Fibroblast of skin of back (primary cell): Measurements from ENCODE around the gene RABL2B. TPM values are rescaled to one million over a fixed set of nuclear protein-coding genes. Genes with fewer than 3 reads are reported as not detected.
"Not testable (repeated sequence)": the region's sequence is repeated elsewhere in the genome, so short reads cannot be mapped to it uniquely, and the experiment has no call there.

Source experiments
- DNase-seq: peaks from one replicate; pipeline ENCODE4 v3.0.0-alpha.2; 2013
- polyA plus RNA-seq, 2 experiments: library from polyadenylated mRNA; unstranded; fragments of 120-200 nt; gene quantifications; one replicate each; pipeline ENCODE4 v1.2.1, GENCODE V29; 2013; ENCODE audit not compliant: insufficient read length in 2 of 2

The RABL2B gene
- polyA plus RNA-seq (2013, experiment 1 of 2; ENCODE audit: insufficient read length), result 21.0 TPM
- polyA plus RNA-seq (2013, experiment 2 of 2; ENCODE audit: insufficient read length), result 27.7 TPM

DNA sequence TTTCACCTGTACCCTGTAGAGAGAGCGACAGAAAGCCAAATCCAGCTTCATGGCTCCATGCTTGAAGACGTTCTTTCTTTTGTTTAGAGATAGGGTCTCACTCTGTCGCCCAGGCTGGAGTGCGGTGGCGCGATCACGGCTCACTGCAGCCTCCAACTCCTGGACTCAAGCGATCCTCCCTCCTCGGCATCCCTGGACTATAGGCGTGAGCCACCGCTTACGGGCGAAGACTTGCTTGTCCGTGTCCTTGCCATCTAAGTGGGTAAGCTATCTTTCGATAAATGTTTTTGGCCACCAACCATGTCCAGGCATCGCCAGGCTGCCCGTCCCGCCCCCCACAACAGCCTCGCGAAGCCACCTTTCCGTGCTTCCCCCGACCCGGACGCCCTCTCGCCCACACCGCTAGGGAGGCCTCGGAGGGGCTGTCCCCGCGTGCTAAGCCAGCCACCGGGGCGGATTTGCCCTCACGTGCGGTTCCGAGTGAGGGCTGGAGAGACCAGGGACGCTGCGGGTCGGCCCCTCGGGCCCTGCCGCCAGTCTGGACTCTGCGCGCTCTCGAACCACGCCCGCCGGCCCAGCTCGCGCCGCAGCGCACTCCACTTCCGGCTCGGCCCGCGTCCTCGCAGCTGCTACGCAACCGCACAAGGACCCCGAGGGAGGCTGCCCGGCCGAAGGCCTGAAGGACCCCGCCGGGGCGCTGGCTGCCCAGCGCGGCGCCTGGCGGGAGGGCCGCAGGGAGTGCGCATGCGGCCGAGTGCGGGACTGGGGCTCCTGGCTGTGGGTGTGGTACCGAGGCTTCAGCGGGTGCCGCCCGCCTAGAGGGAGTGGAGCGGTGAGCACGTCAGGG, at the start of gene RABL2B:
RABL2B (minus strand) TSS at position 604 of the 847 bp plus-strand sequence. CDS start 1,342 bp downstream, outside the sequence.
- peak; percentile 82 for DNase-seq

DNA sequence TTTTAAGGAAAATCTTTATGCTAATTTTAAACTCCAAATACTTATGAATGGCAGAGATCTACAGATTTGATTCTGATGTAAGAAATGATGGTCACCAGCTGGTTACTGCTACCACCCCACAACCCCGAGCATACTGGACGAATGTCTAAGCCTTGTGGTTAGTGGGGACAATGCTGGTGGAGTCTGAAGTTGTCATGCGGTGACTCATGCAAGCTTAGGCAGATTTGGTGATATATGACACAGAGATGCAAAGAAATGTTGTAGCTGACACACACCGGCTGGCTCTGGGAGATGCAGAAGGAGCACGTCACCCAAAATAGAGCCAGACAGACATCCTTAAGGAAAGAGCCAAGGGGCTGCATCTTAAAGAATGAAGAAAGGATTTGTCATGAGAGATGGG, 3.5 kb upstream of the RABL2B start:
- DNase-seq, result not testable (repeated sequence)

DNA sequence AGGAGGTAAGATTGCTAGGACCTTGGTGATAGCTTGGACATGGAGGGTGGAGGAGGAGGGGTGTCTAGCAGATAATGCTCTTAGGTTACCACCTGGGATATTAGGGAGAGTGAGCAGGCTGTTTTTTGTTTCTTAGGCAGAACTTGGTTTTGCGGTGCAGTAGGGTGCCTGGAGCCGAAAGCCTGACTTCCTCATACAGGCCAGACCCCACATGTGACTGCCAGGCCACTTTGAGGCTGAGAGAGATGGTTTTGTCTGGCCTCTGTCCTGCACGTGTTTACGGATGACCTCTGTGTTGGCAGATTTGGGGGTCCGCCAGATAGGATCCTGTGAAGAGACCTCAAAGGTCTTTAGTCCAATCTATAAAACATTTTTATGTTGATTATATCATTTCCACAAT, 1.9 kb upstream of the RABL2B start:
- not testable (repeated sequence) for DNase-seq

DNA sequence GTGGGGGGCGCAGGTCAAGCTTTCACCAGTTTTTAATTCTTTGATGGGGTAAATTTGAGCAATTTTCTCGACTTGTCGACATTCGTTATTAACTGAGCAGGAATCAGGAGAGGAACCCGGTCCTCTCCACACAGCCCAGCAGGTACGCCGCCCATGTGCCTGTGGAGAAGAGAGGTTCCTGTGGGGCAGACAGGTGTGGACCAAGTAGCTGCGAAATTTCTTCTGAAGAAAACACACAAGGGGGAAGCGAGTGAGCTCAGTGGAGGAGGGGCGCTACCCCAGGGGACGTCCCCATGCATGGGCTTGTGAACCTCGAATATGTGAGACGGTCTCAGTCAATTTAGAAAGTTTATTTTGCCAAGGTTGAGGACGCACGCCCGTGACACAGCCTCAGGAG, 442 bp upstream of the RABL2B start:
- not testable (repeated sequence) for DNase-seq

DNA sequence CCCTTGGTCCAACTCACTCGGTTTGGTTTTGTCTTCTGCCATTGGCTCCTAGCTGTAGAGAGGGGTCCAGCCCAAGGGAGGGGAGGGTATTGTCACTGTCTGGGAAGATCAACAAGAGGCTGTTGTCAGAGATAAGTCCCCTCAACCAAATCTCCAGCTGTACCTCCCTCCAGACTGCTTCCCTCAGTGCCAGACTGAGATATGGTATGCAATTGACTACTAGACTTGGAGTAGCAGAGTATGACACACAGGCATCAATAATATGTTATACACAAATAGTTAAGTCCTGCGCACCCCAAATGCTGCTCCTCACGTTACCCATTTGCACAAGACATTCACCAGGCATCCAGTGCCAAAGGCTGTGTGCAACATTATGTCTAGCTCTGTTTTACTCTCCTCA, 1.2 kb downstream of the RABL2B start:
- DNase-seq, result not testable (repeated sequence)

DNA sequence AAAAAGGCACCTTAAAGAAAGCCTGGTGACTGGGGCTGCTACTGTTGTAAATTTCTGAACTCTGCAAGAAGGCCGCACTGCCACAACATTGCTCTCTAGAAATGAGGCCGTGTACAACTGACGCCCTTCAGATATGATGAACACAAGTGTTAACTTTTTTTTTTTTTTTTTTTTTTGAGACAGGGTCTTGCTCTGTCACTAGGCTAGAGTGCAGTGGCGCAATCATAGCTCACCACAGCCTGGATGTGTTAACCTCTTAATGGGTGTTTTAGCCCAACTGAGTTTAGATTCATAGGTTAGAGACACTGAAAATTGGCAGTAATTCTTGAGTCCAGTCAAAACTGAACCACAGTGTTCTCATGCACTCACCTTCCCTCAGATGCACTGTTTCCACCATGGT, 3.2 kb downstream of the RABL2B start:
- DNase-seq, result not testable (repeated sequence)

DNA sequence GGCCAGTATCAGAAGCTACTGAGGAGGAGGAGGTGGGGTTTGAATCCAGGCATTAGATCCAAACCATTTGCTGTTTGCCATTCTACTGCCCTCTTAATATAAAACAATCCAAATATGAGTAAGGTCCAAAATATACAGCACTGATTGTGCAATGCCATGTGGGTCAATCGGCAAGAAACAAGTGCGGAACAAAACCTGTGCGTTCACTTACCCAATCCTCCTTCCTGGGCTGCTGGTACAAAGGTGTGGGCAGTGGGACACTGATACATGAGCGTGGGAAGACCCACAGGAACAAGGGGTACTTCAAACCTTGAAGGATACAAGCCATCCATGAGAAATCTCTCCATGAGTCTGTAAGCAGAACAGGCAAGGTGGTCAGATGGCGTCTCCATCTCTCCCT, 5.8 kb downstream of the RABL2B start:
- not testable (repeated sequence) for DNase-seq

DNA sequence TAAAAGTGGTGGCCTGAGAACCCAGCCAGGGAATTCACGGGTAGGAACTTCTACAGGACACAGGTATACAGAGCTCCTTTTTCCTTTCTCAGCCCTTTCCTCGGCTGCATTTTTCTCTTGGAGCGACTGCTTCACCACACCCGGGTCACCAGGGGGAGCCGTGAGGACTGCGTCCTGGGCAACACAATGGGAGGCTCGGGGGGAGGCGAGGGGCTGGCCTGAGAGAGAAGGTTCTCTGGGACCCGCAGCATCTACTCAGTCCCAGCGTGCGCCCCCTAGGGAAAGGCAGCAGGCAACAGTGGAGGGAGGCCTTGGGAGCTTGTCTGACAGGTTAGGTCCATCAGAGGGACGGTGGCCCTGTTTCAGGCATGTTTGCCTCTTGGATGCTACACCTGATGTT, 8.3 kb downstream of the RABL2B start:
- DNase-seq, result peak; percentile 62

DNA sequence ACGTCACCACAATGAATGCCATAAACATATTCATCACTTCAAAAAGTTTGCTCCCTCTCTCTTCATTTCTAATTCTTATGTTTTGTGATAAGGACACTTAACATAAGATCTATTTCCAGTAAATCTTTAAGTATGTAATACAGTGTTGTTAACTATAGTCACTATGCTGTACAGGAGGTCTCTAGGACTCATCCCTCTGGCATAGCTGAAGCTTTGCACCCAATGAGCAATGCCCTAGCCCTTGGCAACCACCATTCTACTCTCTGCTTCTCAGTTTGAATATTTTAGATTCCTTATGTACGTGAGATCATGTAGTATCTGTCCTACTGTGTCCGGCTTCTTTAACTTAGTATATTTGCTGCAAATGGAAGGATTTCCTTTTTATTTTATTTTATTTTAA, 19.1 kb downstream of the RABL2B start:
- DNase-seq, result peak; percentile 26

DNA sequence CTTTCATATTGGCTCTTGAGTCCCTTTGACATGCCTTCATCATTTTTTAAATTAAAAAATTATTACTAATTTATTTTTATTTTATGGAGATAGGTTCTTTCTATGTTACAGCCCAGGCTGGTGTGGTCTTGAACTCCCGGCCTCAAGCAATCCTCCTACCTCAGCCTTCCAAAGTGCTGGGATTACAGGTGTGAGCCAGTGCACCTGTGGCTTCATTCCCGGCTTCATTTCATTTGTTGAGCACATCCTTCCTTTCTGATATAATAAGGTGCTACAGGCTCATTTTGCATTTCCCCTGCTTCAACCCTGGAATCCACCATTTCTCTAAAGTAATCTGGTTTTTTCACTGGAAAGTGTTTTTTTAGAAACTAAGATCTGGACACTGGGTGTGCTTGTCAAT, 21.6 kb downstream of the RABL2B start:
- DNase-seq, result not testable (repeated sequence)

DNA sequence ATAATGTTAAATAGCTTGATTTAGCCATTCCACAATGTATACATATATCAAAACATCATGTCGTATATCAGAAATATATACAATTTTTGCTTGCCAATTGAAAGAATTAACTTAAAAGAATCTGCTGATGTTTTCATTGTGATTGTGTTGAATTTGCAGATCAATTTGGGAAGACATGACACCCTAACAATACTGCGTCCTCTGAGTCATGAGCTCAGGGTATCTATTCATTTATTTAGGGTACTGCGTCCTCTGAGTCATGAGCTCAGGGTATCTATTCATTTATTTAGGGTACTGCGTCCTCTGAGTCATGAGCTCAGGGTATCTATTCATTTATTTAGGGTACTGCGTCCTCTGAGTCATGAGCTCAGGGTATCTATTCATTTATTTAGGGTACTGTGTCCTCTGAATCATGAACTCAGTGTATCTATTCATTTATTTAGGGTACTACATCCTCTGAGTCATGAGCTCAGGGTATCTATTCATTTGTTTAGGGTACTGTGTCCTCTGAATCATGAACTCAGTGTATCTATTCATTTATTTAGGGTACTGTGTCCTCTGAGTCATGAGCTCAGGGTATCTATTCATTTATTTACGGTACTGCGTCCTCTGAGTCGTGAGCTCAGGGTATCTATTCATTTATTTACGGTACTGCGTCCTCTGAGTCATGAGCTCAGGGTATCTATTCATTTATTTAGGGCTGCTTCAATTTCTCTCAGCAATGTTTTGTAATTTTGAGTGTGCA, 23.7 kb downstream of the RABL2B start:
- DNase-seq, result peak; percentile 79

DNA sequence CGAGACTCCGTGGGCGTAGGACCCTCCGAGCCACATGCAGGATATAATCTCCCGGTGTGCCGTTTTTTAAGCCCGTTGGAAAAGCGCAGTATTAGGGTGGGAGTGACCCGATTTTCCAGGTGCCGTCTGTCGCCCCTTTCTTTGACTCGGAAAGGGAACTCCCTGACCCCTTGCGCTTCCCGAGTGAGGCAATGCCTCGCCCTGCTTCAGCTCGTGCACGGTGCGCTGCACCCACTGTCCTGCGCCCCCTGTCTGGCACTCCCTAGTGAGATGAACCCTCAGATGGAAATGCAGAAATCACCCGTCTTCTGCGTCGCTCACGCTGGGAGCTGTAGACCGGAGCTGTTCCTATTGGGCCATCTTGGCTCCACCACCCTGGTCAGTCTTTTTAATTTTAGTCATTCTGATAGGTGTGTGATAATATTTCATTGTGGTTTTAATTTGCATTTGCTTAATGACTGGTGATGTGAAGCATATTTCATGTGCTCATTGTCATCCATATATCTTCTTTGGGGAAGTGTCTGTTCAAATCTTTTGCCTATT, 26.4 kb downstream of the RABL2B start:
- peak; percentile 15 for DNase-seq

DNA sequence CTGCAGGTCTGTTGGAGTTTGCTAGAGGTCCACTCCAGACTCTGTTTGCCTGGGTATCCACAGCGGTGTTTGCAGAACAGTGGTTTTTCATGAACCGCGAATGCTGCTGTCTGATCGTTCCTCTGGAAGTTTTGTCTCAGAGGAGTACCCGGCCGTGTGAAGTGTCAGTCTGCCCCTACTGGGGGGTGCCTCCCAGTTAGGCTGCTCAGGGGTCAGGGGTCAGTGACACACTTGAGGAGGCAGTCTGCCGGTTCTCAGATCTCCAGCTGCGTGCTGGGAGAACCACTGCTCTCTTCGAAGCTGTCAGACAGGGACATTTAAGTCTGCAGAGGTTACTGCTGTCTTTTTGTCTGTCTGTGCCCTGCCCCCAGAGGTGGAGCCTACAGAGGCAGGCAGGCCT, 27.0 kb downstream of the RABL2B start:
- DNase-seq, result not testable (repeated sequence)

DNA sequence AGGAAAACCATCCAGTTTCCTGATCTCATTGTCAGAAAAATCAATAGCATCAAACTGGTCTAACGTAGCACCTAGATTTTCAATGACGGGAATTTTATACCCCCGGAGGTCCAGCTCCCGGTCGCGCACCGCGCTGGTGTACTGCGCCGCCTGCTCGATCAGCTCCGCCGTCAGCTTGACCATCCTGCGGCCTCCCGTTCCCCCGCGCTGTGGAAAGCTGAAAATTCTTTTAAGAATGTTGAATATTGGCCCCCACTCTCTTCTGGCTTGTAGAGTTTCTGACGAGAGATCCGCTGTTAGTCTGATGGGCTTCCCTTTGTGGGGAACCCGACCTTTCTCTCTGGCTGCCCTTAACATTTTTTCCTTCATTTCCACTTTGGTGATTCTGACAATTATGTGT, 28.2 kb downstream of the RABL2B start:
- DNase-seq, result not testable (repeated sequence)

DNA sequence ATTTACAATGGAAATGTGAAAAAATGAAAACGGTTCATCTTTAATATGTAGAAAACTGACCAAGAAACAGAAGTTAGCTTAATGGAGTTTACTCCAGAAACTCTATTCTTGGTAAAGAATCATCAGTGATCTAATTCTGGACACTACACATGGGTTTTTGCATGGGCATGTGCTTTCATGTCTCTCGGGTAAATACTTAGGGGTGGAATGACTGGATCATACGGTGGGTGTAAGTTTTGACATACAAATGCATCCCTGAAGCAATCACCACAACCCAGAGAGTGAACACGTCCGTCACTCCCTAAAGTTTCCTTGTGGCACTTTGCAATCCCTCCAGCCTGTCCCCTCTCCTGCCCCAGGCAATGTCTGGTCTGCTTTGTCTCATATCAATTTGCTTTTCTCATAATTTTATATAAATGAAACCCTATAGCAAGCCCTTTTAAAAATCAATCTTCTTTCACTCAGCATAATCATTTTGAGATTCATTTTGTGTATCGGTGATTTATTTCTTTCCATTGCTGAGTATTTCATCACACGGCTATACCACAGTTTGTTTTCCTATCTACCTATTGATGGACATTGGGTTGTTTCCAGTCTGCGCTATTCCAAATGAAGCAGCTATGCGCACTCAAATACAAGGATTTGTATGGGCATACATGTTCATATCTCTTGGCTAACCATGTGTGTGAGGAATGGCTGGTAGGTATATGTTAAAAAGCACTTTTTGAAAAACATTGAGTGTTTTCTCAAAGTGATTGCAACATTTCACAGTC, 33.9 kb downstream of the RABL2B start:
- not testable (repeated sequence) for DNase-seq

DNA sequence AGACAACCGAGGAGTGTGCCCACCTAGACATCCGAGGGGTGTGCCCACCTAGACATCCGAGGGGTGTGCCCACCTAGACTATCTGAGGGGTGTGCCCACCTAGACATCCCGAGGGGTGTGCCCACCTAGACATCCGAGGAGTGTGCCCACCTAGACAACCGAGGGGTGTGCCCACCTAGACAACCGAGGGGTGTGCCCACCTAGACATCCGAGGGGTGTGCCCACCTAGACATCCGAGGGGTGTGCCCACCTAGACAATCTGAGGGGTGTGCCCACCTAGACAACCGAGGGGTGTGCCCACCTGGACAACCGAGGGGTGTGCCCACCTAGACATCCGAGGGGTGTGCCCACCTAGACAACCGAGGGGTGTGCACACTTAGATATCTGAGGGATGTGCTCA, 34.8 kb downstream of the RABL2B start:
- DNase-seq, result not testable (repeated sequence)

DNA sequence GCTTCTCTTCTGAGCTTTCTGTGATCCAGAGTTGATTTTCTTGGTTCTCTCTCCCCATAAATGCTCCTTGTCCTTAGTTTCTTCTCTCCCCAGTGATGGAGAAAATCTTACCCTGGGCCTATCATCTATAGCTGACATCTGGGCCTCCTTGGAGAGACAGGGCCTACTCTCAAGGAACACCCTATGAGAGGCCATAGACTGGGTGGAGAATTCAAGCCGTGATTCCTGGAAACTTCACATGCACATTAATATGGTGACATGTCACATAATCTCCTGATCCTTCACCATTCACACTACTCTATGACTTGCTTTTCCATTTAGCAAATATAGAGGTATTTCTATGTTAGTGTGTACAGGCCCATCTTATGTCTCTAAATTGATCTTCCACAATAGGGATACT, 35.9 kb downstream of the RABL2B start:
- DNase-seq, result not testable (repeated sequence)

DNA sequence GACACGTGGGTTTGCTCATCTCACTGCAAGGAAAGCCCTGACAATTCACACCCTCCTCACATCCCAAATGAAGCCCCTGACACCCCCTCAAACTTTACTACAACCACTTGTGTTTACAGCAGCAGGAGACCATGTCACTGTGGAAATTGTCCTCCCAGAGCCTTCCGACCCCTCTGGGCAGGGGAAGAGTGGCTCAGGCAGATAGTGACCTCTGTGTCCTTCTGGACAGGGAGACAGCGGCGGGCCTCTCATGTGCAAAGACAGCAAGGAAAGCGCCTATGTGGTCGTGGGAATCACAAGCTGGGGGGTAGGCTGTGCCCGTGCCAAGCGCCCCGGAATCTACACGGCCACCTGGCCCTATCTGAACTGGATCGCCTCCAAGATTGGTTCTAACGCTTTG, 39.0 kb downstream of the RABL2B start:
- not testable (repeated sequence) for DNase-seq

DNA sequence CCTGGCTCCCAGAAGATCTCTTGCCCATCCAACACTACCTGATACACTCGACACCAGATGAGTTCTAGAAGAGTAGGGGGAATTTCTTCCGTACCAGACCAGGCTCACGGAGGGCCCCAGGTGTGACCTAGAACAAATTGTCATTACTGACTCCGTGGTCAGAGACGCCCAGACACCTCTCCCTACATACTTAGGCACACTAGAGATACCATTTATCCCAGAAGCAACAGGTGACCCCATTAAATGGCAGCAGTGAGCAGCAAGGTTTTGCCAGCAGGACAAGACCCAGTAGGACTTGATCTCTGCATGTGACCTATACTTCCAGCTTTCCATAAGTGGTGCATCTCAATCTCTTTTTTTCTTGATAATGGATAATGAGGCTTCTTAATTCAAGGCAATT, 42.7 kb downstream of the RABL2B start:
- not testable (repeated sequence) for DNase-seq

DNA sequence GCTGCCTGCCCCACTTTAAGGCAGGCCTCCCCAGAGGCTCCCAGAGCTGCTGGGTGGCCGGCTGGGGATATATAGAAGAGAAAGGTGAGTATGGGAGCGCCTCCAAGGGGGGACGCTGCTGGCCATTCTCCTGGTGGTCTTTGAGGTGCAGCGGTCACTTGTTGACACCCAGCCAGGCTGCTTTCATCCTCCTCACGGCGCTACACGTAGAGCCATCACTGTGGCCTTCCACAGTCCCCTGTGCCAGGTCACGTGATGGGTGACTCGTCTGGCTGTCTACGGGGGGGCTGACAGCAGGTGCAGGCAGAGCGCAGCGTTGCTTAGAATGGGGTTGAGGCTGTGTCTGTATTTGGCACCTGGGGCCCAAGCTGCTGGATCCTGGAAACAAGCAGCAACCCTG, 43.5 kb downstream of the RABL2B start:
- no peak for DNase-seq

DNA sequence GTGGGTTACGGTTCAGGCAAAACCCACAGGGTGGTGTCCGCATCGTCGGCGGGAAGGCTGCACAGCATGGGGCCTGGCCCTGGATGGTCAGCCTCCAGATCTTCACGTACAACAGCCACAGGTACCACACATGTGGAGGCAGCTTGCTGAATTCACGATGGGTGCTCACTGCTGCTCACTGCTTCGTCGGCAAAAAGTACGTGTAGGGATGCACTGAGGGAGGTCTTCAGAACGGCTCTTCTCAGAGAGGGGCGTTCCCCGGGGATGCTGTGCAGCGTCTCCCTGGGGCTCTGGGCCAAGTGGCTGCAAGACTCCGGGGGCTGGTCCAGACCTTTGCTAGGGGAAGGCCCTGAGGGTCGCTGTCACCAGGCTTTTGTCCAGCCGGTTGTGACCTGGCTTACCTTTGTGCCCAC, 44.2 kb downstream of the RABL2B start:
- no peak for DNase-seq

DNA sequence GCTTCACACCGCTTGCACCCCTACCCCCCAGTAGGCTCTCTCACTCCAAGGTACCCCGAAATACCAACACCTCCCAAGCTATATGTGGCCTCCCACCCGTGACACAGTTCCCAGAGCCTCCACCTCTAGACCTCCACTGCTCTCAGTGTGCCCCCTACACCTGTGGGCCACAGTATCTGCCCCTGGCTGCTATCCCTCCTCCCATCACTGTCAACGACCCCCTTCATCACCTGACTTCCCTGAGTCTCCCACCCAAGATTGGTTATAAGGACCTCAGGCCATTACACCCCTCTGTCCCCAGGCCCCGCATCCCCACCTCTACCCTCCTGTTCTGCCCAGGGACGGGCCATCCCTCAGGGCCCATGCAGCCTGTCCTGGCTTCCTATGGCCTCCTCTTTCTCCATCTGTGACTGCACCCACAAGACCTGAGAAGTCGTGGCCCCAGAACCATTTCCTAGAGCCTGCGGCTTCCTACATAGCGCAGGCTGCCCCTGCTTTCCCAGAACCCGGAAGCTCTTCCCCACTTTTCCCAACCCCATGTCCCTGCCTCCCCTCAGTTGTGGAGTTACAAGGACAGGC, 44.7 kb downstream of the RABL2B start:
- no peak for DNase-seq
